ENCODE results near the gene SLC40A1.

SLC40A1 gene

DNA sequence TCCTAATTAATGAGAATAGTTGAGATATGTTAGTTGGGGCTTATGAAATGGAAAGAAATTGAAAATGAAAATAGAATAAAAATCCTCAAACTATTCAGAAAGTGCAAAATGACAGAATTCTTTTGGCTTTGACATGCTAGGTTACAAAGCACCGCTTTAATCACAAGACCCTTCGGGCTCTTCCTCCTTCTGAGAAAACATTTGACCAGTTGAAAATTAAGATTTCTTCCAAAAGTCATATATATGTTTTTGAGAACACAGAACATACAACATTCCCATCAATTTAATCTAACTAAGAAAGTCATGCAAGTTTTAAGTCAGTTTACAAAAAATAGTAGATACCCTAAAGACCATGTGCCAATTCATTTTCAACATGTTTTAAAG, 2.2 kb upstream of the SLC40A1 start:
- Histone ChIP-seq H3K36me3 (ENCODE audit: control insufficient read depth, insufficient read depth, low read length) (no peaks in the 10 kb centered on the region), H3K9me3 (ENCODE audit: control insufficient read depth, low read length) (no peaks in the 10 kb centered on the region), H3K27me3 (ENCODE audit: control insufficient read depth, insufficient read depth, low read length, poor library complexity, severe bottlenecking) (peaks cover 73% of the 10 kb centered on the region), H3K27ac (ENCODE audit: insufficient read depth, low read depth, low read length, poor library complexity, severe bottlenecking) (no peak overlapping the region), H3K4me3 (ENCODE audit: insufficient read depth, low read depth, low read length) (no peak overlapping the region), H3K4me1 (ENCODE audit: control insufficient read depth, insufficient read depth, low read length) (no peaks in the 10 kb centered on the region)
- WGBS, 2 experiments, result 83 to 93% methylated on average over 2 of the region's 2 CpGs

DNA sequence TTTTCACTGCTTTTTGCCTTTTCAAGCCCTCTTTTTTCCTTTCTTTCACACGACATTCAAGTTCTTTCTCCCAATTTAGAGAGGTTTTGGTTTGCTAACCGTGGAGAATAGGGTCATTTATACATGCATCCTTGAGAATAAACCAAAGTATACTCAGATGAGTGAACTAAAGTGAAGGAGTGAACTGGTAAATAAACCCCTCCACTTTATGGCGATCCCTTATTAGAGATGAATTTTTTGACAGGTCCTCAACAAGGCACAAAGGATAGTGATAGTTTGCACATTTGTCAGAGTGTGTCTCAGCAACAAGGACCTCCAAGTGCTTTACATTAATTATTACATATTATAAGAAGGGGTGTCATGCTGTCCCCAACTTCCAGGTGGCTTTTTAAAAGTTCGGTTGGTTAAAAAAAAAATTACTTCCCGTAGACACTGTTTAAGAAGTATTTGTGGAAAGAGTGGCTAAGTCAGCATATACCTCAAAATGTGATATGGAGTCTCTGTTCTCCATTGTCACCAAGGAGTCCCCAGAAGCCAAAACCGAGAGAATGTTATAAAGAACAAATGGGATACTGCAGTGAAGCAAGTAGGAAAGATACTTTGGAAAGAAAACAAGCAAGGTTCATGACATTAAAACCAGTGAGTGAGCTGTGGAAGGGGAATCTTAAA, 1.7 kb upstream of the SLC40A1 start:
- 76 to 81% methylated on average over 4 of the region's 6 CpGs for WGBS, 2 experiments
- Histone ChIP-seq H3K9me3 (ENCODE audit: control insufficient read depth, low read length) (no peaks in the 10 kb centered on the region), H3K36me3 (ENCODE audit: control insufficient read depth, insufficient read depth, low read length) (no peaks in the 10 kb centered on the region), H3K27ac (ENCODE audit: insufficient read depth, low read depth, low read length, poor library complexity, severe bottlenecking) (no peak overlapping the region), H3K4me3 (ENCODE audit: insufficient read depth, low read depth, low read length) (no peak overlapping the region), H3K27me3 (ENCODE audit: control insufficient read depth, insufficient read depth, low read length, poor library complexity, severe bottlenecking) (peaks cover 78% of the 10 kb centered on the region), H3K4me1 (ENCODE audit: control insufficient read depth, insufficient read depth, low read length) (no peaks in the 10 kb centered on the region)

DNA sequence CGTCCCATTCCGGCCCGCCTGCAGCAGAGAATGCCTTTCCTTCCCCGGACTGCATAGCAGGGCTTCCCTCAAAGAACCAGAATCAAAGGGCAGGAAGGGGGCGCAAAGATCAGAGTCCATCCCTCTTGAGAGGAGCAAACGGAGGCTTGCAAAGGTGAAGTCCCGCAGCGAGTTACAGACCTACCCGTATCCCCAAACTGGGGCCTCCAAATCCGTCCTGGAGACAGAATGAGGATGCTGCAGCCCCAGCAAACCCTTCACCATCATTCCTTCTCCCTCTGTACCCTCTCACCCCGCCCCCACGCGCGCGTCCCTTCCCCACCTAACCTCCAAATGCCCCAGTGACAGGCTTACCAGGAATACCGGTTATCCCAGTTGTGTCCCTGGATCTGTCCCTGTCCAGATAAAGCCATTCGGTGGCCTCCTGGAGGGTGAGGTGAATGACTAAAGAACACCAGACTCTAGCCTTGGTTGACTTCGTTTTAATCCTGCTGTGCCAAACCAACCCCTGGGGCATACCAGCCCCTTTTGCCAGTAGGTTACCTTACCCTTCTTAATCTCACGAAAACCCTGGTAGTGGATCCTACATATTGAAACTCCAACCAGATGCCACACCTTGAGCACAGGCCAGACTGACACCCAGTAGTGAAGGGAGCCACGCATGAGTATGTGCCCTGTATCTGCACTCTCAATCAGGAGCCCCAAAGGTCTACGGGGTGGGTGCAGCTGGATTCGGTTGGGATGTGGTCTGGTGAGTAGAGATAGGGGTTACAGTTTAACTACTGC, 961 bp upstream of the SLC40A1 start:
- 8% methylated on average over 22 of the region's 22 CpGs for WGBS, 2 experiments
- H3K27ac ChIP-seq (ENCODE audit: insufficient read depth, low read depth, low read length, poor library complexity, severe bottlenecking), result no peak overlapping the region
- peak overlapping the region; percentile 53 for H3K4me3 ChIP-seq (ENCODE audit: insufficient read depth, low read depth, low read length)
- no peaks in the 10 kb centered on the region for H3K9me3 ChIP-seq (ENCODE audit: control insufficient read depth, low read length)
- no peaks in the 10 kb centered on the region for H3K36me3 ChIP-seq (ENCODE audit: control insufficient read depth, insufficient read depth, low read length)
- peaks cover 84% of the 10 kb centered on the region for H3K27me3 ChIP-seq (ENCODE audit: control insufficient read depth, insufficient read depth, low read length, poor library complexity, severe bottlenecking)
- H3K4me1 ChIP-seq (ENCODE audit: control insufficient read depth, insufficient read depth, low read length), result no peaks in the 10 kb centered on the region

DNA sequence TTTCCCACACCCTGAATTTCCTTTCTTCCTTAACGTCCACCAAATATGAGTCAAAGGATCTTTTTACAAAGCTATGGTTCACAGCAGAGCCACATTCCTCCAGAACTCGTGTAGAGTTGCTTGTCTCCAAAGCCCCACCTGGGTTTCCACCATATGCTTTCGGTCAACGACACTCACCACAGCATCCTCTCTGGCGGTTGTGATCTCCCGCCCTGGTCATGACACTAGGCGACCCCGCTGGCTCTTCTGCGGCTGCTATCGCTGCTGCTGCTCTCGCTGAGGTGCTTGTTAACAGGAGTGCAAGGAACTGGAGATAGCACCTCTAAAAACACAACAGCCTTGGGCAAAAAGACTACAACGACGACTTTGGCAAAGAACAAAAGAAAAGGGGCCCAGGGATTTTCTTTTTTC, 340 bp downstream of the SLC40A1 start:
- no peaks in the 10 kb centered on the region for H3K9me3 ChIP-seq (ENCODE audit: control insufficient read depth, low read length)
- H3K4me3 ChIP-seq (ENCODE audit: insufficient read depth, low read depth, low read length), result peak overlapping the region; percentile 53
- H3K4me1 ChIP-seq (ENCODE audit: control insufficient read depth, insufficient read depth, low read length), result no peaks in the 10 kb centered on the region
- no peak overlapping the region for H3K27ac ChIP-seq (ENCODE audit: insufficient read depth, low read depth, low read length, poor library complexity, severe bottlenecking)
- no peaks in the 10 kb centered on the region for H3K36me3 ChIP-seq (ENCODE audit: control insufficient read depth, insufficient read depth, low read length)
- peaks cover 90% of the 10 kb centered on the region for H3K27me3 ChIP-seq (ENCODE audit: control insufficient read depth, insufficient read depth, low read length, poor library complexity, severe bottlenecking)
- WGBS, 2 experiments, result 1 to 2% methylated on average over 13 of the region's 13 CpGs

DNA sequence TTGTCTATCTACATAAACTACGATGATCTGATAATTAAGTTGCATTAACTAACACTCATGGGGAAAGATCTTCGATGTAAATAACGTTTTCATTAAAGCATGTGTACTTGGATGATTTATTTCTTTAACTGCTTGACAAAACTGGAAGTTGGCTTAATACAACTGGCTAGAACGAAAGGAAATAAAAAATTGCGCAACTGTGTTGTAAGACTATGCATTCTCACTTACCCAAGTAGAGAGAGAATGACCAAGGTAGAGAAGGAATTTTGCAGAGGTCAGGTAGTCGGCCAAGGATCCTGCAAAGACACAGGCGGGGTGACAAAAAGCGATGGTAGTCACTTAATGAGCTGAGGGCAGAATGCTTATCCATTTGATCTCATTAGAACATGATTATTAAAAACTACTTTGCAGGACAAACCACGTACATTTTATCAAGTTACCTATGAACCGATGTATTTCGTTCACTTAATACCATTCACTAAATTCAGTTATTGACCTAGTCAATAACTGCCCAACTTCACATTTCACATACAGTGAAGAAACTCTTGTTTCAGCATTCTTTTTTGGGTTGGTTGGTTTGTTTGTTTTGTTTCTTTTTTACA, 900 bp downstream of the SLC40A1 start:
- no peaks in the 10 kb centered on the region for H3K36me3 ChIP-seq (ENCODE audit: control insufficient read depth, insufficient read depth, low read length)
- peaks cover 90% of the 10 kb centered on the region for H3K27me3 ChIP-seq (ENCODE audit: control insufficient read depth, insufficient read depth, low read length, poor library complexity, severe bottlenecking)
- WGBS, 2 experiments, result 80 to 85% methylated on average over 11 of the region's 11 CpGs
- H3K9me3 ChIP-seq (ENCODE audit: control insufficient read depth, low read length), result no peaks in the 10 kb centered on the region
- H3K4me3 ChIP-seq (ENCODE audit: insufficient read depth, low read depth, low read length), result no peak overlapping the region
- H3K4me1 ChIP-seq (ENCODE audit: control insufficient read depth, insufficient read depth, low read length), result no peaks in the 10 kb centered on the region
- no peak overlapping the region for H3K27ac ChIP-seq (ENCODE audit: insufficient read depth, low read depth, low read length, poor library complexity, severe bottlenecking)

DNA sequence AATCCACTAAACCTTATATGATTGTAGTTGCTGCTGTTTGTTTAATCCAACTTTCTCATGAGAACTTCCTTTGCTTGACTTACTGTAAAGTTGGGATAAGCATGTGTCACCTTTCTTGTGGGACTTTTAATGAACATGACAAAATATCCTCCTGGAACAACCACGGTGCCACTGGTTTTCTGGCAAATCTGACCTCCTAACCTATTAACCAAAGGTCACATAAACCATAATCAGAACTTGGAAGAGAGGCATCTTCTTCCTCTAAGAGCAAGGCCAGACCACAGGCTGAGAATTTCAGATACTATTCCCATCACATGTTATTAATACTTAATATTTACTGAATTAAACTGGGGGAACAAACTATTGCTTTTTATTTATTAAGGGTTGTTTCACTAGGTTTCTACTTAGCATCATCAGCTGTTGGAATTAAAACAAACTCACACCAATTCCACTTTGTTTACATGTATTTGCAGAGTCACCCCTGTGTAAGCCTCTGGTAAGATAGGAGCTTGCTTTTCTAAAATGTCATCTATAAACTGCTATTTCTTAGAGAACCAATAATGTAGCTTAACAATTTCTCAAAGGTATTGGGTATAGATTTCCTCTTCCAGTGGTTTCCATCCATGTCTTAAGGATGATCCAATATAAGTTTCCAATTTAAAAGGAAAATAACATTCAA, 2.2 kb downstream of the SLC40A1 start:
- H3K4me1 ChIP-seq (ENCODE audit: control insufficient read depth, insufficient read depth, low read length), result no peaks in the 10 kb centered on the region
- H3K27me3 ChIP-seq (ENCODE audit: control insufficient read depth, insufficient read depth, low read length, poor library complexity, severe bottlenecking), result peaks cover 84% of the 10 kb centered on the region
- H3K27ac ChIP-seq (ENCODE audit: insufficient read depth, low read depth, low read length, poor library complexity, severe bottlenecking), result no peak overlapping the region
- no peaks in the 10 kb centered on the region for H3K9me3 ChIP-seq (ENCODE audit: control insufficient read depth, low read length)
- H3K36me3 ChIP-seq (ENCODE audit: control insufficient read depth, insufficient read depth, low read length), result no peaks in the 10 kb centered on the region
- no peak overlapping the region for H3K4me3 ChIP-seq (ENCODE audit: insufficient read depth, low read depth, low read length)
- 86 to 100% methylated on average over 1 of the region's 1 CpG for WGBS, 2 experiments

DNA sequence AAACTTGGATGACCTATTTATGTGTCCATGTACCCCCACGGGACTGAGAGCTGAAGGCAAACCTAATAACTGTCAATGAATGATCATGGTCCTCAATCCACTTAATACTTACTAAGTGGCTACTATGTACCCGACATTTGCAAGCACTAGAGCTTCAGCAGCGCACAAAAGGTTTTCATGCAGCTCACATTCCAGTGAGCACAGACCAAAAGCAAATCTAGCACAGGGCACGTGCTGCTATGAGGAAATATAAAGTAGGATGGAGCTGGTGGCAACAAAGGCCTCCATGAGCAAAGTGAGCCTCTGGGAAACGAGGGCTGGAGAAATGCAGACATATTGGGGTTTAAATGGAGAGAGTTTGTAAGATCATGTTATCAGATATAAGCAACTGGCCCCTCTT, 3.5 kb downstream of the SLC40A1 start:
- 85 to 90% methylated on average over 5 of the region's 5 CpGs for whole genome bisulfite sequencing, 2 experiments
- H3K4me1 ChIP-seq (ENCODE audit: control insufficient read depth, insufficient read depth, low read length), result no peaks in the 10 kb centered on the region

DNA sequence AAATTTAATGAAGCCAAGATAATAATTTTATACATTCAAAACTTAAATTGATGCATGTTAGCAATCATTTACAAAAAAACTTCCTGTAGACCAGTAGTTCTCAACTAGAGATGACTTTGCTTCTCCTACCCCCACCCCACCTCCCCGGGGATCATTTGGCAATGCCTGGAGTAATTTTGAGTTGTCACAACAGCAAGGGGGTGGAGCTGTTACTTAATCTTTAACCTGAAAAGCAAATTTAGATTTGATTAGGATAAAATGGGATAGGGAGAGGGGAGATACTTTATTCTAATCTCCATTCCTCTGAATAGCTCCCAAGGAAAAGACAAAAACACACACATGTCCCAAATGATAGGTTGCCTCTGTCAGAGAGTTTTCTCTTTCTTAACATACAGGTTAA, 4.2 kb downstream of the SLC40A1 start:
- 63% methylated on average over 1 of the region's 1 CpG; no CpG with 5 or more reads in 1 of the 2 experiments for WGBS, 2 experiments
- Histone ChIP-seq H3K27me3 (ENCODE audit: control insufficient read depth, insufficient read depth, low read length, poor library complexity, severe bottlenecking) (peaks cover 68% of the 10 kb centered on the region), H3K9me3 (ENCODE audit: control insufficient read depth, low read length) (no peaks in the 10 kb centered on the region), H3K4me1 (ENCODE audit: control insufficient read depth, insufficient read depth, low read length) (no peaks in the 10 kb centered on the region), H3K27ac (ENCODE audit: insufficient read depth, low read depth, low read length, poor library complexity, severe bottlenecking) (no peak overlapping the region), H3K4me3 (ENCODE audit: insufficient read depth, low read depth, low read length) (no peak overlapping the region), H3K36me3 (ENCODE audit: control insufficient read depth, insufficient read depth, low read length) (no peaks in the 10 kb centered on the region)

More for the DNA sequence above, 3.5 kb downstream of the SLC40A1 start:
- Histone ChIP-seq H3K4me3 (ENCODE audit: insufficient read depth, low read depth, low read length) (no peak overlapping the region), H3K27ac (ENCODE audit: insufficient read depth, low read depth, low read length, poor library complexity, severe bottlenecking) (no peak overlapping the region), H3K36me3 (ENCODE audit: control insufficient read depth, insufficient read depth, low read length) (no peaks in the 10 kb centered on the region), H3K27me3 (ENCODE audit: control insufficient read depth, insufficient read depth, low read length, poor library complexity, severe bottlenecking) (peaks cover 76% of the 10 kb centered on the region), H3K9me3 (ENCODE audit: control insufficient read depth, low read length) (no peaks in the 10 kb centered on the region)

DNA sequence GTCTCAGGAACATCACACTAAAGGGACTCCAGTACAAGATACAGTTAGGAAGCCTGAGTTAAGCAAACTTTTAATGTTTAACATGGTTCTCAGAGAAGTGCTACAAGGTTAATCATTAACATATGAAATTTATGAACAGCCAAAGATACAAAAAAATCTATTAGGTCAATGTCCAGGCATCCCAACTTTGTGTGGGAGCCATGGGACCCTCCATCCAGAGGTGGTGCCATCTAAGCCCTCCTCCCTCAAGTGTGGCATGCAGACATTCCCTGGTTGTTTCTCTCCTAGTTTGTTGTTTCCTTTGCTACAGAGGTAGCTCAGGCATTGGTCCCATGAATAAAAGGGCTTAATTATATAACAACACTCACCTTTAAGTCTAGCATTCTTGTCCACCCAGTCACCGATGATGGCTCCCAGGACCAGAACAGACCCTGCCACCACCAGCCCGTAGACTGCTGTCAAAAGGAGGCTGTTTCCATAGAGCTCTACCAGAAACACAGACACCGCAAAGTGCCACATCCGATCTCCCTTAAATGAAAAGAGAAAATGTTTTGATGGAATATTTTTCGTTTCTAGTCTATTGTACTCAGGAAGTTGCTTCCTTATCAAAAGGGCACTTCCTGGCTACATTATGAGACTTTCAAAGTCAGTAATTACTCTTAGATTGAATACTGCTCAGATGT, 5.7 kb downstream of the SLC40A1 start:
- Histone ChIP-seq H3K27me3 (ENCODE audit: control insufficient read depth, insufficient read depth, low read length, poor library complexity, severe bottlenecking) (peaks cover 54% of the 10 kb centered on the region), H3K36me3 (ENCODE audit: control insufficient read depth, insufficient read depth, low read length) (no peaks in the 10 kb centered on the region), H3K27ac (ENCODE audit: insufficient read depth, low read depth, low read length, poor library complexity, severe bottlenecking) (no peak overlapping the region), H3K9me3 (ENCODE audit: control insufficient read depth, low read length) (no peaks in the 10 kb centered on the region), H3K4me1 (ENCODE audit: control insufficient read depth, insufficient read depth, low read length) (no peaks in the 10 kb centered on the region), H3K4me3 (ENCODE audit: insufficient read depth, low read depth, low read length) (no peak overlapping the region)
- WGBS, 2 experiments, result 87 to 94% methylated on average over 3 to 5 of the region's 5 CpGs

All from ectodermal cell (in vitro differentiated cells).